NCI-H82 treated with DMSO at 0.1 percent for 48 hours (cell line): ENCODE measurements around the gene OLFM3.

Experiments
- DNase-seq: peaks from one replicate; lab custom pipeline; 2025; ENCODE audit not compliant: unreplicated experiment; lab: John Stamatoyannopoulos, UW

Gene OLFM3

DNA sequence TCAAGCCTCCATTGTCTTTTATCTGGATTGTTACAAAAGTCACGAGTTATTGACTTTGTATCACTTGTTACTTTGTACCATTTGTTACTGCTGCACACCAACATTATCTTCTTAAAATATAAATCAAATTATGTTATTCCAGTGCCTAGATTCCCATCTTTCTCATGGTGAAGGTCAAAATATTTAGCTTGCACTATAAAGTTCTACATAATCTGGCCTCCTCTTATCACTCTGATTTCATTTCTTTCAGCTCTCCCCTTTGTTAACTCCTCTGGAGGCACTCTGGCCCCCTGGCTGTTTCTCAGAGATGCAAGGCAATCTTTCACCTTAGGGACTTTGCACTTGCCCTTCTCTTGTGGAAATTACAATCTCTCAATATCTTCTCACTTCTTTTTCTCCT lies 143.8 kb downstream of the OLFM3 start:
- DNase-seq: no peak

DNA sequence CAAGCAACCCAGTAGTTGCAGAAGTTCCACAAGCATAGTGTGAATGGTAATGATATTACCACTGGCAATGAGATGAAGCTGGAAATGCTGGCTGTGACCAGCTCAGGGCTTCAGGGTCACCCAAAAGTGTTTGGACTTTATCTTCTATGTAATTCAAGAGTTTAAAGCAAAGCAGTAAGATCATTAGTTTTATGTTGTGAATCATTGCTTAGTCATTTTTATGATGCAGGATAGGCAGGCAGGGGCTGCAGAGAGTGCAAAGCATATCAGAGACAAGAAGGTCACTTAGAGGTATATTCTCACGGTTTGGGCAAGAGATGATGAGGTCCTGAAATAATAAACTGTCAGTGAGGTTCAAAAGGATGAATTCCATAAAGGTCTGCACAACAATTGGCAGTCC lies 147.4 kb downstream of the OLFM3 start:
- DNase-seq: no peak

DNA sequence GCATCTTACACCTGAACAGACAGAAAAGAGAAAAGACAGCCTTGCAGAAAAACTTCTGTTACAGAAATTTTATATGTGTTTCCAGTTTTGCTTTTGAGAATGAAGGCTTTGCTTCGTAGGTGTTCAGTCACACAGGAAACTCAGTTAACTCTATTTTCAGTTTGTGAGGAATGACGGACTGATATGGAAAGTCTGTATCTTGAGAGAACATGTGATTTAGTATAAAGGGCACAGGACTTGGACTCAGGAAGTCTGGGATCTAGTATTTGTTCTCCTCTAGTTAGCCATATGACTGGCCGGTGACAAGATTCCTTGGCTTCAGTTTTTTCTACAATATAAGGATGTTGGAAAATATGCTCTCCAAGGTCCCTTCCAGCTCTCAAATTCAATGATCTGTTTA lies 149.1 kb downstream of the OLFM3 start:
- no peak for DNase-seq

DNA sequence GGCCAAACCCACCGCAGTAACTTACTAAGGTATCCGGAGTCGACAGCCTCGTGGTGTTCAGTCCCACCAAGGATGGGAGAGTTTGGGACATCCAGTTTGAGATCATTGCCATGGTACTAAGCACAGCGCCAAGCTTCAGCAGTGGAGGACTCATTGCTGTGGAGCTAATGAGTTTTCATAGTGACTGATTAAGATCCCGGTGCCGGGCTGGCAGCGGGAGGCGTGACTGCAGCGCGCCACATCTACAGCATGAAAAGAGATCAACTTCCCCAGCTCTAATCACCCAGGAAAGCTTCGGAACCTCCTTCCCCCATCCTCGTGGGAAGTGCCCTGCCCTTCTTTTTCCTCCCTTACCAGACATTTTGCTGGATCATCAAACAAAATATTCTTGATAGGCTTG lies 149.9 kb downstream of the OLFM3 start:
- DNase-seq: peak; percentile 32

DNA sequence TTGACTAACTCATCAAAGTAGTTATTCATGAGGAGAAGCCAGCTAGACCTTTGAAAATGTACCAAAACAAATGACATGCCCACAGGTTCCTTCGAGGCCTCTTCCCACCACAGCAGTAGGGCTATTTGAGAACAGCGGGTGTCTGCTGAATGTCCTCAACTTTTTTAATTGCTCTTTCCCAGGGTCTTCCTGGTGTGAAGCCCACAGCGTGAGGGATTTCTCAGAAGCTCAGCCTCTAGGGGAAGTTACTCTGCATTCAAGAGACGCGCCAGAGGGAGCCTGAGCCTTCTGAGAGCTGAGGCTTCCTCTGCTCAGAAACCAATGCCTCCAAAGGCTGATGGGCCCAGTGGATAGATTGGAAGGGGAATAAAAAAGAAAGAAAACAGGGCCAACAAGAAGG lies 153.6 kb downstream of the OLFM3 start:
- no peak for DNase-seq

DNA sequence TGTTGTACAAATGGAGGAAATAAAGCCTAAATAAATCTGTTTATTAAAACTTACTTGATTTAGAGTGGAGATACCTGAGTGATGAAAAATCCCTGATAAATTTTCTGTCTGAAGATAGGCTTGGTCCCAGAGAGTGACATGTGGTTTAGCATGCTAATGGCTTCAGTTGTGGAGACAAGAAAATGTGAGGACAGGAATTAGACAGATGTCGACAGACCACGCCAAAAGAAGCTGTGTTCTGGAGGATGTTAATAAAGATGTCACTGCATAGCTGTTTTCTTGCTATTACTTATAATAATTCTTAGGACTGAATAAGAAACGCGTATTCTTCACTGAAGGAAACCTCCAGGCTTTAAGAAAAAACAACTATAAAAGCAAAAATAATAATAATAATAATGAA lies 154.9 kb downstream of the OLFM3 start:
- DNase-seq: no peak

DNA sequence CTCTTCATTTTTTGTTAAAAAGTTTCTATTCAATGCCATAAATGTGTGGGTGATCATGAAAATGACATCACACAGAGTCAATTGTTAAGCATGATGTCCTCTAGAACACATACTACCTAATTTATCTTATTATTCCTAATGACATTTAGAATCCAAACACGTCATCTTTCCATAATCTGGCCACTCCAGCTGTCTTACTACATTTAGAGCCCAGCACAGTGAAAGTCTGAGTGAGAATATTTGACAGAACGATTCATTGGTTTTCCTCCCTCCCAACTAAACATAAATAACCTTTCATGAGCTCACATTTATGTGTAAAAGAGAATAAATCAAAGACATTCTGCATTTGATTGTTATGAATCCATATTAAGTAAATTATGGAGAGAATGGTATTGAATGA lies 160.7 kb downstream of the OLFM3 start:
- DNase-seq: no peak

DNA sequence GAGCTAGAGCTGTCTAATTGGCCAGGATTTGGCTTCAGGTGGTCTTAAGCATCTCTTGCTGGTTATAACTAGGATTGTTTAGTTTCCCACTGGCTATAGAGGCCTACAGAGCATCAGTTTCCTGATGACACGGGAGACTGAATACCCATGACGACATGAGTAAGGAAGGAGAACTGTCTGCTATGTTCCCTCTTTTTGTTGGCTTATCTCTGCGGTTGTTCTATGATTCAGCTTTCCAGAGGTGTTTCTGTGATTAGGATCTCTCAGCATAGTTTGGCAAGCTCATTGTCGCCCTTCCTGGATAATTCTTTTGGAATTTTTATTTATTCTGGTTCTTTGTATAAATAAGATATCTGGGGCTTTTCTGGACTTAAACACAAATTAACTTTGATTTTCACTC lies 163.4 kb downstream of the OLFM3 start:
- DNase-seq: no peak

DNA sequence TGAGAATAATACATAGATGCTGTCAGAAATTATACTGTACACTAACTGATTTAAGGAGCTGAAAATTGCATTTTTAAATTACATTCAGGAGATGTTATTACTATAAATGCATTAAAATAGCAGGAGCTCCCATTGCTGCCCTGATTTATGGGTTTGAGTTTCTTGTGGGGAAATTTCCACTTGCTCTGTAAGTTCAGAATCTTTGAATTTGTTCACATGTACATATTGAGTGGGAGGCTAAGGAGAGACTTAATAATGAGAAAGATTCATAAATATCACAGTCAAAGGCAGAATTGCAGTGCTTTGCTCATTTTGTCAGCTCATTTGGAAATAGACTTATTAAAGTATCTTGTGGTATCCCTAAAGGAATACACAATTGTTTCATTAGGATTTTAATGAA lies 170.3 kb downstream of the OLFM3 start:
- no peak for DNase-seq

DNA sequence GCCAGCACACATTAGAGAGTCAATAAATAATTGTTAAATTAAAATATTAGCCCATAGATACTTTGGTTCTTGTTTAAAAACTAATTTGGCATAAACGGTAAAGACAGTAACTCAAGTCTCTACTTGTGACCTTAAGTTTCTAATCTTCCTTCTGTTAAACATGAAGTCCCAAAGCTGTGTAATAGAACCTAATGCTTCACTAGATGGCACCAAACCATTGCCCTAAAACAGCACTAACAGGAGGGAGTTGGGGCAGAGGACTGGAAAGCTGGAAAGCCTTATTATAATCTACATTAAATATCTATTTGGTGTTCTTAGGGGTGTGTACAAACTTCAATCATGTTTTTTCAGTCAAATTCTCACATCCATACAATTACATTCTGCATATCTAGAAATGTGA lies 176.7 kb downstream of the OLFM3 start:
- DNase-seq: peak; percentile 74

DNA sequence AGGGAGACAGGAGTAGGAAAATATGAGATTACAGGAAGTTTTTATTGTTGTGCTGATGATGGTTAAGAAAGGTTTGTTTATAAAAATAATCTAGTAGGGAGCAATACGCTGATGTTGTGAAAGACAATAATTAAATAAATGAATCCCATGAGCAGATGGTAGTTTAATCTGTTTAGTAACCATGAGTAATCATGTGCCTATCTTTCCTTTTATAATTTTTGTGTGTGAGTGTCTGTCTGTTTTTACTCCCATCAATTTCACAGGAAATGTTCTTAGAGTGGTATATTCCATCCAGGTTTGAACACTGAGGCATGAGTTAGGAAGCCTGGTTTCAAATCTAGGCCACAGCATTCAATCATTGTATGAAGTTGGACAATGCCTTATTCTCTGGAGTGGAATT lies 180.5 kb downstream of the OLFM3 start:
- DNase-seq: peak; percentile 41

DNA sequence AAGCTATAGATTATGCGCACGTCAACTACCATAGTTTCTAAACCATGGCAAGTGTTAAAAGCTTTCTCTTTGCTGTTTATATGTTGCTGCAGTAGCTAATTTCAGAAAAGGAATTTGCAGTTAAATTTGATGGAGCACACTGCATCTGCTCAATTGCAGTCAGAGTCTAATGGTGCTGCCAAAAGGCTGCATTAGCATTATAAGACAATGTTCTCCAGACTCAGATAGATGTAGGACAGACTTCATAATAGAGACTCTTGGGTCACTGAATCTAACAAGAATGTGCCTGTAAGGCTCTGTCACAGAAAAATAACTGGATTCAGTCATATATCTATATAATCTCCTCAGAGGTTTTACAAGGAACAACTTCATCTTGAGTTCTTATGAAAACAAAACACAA lies 198.3 kb downstream of the OLFM3 start:
- no peak for DNase-seq

DNA sequence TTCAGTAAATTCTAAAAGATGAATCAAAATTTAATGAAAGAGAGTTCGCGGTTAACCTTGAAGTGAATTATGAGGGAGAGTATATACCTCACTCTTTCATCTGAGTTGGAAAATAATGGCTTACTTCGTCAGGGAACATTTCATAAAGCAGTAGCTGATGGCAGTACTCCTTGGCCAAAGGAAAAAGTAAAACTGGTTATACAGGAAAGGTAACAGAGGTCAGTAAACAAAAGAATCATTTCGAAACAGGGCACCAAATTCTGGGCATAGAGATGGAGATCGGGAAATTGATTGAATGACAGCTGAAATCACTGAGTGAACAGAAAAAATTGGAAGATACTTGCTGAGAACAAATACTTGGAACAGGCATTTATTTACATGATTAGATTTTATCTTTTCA lies 199.0 kb downstream of the OLFM3 start:
- no peak for DNase-seq

DNA sequence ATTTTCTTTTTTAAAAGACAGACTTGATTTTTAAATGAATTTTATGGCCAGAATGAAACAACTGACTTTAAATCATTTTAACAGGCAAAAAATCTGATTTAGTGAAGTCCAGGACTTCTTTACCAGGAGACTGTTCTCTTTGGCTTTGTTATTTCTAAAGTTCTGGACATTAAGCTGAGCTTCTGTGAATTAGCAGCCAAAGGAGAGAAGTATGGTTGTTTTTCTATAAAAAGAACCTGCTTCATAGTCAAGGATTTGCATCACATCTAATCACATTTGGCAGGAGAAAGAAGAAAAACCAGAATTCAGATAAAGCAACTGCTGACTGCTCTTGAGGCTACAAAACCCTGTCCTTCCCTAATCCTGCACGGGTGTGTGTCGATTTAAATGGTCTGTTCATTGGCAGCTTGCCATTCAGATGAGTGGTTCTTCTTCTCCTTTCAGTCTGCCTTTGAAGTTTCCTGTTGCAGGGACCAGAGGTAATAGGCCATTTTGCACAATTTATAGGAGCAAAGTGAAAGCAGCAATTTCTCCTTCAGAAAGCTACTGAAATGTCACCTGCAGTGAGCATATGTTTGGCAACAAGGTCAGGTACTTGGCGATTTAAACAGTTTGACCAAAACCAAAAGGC lies 215.4 kb downstream of the OLFM3 start:
- no peak for DNase-seq

DNA sequence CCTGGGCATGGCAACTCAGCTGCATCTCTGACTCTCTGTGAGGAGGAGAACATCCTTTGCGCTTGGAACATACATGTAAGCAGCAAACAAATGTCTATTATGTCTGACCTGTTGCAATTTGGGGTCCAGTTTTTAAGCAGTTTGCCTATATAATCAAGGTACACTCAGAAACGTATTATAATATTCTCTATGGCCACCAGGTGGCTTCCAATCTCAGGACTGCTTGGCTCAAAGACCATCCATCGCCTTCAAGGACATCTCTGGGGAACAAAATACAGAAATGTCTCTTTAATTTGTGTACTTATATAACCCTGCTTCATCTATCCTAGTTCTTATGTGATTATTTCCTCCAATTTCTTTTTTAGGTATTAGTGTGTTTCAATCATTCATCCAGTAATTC lies 227.2 kb downstream of the OLFM3 start:
- peak; percentile 16 for DNase-seq

DNA sequence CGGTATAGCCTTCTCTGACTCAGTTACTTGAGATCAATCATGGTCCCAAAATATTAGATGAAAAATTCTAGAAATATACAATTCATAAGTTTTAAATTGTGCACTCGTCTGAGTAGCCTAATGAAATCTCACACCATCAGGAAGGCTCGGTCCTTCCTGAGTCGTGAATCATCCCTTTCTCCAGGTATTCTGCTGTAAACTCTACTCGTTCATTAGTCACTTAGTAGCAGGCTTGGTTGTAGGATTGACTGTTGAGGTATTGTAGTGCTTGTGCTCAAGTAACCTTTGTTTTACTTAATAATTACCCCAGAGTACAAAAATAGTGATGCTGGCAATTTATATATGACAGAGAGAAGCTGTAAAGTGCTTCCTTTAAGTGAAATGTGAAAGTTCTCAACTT lies 238.7 kb downstream of the OLFM3 start:
- DNase-seq: no peak

DNA sequence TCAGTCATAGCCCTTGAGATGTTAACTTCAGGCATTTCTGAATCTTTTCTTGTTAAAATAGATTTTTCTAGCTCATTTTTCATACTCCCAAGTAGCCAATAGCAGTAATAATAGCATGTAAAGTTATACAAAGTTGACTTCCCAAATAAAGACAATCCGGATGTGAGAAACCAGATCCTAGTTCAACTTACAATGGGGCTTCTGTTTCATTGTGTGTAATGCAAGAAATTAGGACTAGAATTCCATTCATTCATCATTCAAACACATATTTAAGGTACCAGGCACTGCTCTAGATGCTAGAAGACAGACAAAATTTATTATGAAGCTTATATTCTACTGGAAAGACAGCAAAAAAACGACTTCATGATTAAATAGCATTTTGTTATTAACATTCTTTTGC lies 240.3 kb downstream of the OLFM3 start:
- DNase-seq: no peak
